Measurements from ENCODE around the gene RANBP3L.

DNA sequence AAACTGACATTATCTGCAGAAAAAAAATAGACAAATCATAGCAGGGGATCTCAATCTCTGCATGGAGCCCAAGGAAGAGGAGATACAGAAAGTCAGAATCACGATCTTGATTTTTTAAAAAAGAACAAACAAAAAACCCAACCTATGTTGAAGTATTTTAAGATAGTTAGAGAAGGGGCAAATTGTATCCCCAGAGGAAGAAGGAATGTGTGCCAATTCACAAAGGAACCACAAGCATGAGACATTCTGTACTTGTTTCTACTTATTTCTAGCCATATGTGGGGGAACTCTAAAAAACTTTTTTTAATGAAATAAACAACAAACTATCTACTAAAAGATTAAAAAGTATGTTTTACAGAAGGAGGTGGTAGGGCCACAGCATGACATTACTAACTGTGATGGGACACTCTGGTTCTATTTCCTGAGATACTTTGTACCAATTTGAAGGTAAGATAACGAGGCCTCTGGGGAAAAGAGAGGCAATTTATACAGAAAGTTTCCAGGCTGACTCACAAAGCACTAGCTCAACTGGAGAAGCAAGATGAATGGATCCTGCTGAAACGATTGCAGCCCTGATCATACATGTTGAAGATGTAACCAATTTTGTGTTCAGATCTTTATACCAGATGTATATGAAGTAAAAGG, 22.5 kb downstream of the RANBP3L start:
- TF ChIP-seq, protein P1, sequence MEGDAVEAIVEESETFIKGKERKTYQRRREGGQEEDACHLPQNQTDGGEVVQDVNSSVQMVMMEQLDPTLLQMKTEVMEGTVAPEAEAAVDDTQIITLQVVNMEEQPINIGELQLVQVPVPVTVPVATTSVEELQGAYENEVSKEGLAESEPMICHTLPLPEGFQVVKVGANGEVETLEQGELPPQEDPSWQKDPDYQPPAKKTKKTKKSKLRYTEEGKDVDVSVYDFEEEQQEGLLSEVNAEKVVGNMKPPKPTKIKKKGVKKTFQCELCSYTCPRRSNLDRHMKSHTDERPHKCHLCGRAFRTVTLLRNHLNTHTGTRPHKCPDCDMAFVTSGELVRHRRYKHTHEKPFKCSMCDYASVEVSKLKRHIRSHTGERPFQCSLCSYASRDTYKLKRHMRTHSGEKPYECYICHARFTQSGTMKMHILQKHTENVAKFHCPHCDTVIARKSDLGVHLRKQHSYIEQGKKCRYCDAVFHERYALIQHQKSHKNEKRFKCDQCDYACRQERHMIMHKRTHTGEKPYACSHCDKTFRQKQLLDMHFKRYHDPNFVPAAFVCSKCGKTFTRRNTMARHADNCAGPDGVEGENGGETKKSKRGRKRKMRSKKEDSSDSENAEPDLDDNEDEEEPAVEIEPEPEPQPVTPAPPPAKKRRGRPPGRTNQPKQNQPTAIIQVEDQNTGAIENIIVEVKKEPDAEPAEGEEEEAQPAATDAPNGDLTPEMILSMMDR (IDR thresholded peaks at IDR 0.05; ENCODE audit: insufficient read depth, low read depth, low read length): no peak
- TF ChIP-seq EZH2 (IDR thresholded peaks at IDR 0.05; ENCODE audit: insufficient read depth, low read length): no peak
